HG03521 (cell line): ENCODE measurements around the gene KLF7.
"Not testable (repeated sequence)": the region's sequence is repeated elsewhere in the genome, so short reads cannot be mapped to it uniquely, and the experiment has no call there.

Experiments used
- ATAC-seq: cut with Tn5 transposase; IDR thresholded peaks from one replicate; pipeline ENCODE4 v1.9.1; 2021; ENCODE audit warnings: mild to moderate bottlenecking, moderate library complexity; ENCODE audit not compliant: unreplicated experiment

KLF7 gene

DNA sequence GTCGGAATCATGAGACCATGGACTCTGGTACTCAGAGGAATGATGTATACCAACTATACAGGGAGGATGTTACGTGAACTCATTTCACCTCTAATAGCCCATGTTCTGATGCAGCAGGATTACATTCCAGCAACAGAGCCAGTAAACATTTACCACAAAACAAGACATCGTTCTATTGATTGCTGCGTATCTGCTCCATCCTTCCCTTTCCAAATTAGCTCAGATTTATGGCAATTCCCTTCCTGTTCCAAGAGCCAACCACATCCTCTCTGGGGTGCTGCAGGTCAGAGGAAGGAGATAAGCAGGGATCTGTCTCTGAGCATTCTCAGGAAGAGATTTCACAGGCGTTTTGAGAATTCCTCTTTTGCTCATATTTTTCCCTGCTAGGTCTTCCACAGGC lies 98.3 kb downstream of the KLF7 start:
- no peak for ATAC-seq

DNA sequence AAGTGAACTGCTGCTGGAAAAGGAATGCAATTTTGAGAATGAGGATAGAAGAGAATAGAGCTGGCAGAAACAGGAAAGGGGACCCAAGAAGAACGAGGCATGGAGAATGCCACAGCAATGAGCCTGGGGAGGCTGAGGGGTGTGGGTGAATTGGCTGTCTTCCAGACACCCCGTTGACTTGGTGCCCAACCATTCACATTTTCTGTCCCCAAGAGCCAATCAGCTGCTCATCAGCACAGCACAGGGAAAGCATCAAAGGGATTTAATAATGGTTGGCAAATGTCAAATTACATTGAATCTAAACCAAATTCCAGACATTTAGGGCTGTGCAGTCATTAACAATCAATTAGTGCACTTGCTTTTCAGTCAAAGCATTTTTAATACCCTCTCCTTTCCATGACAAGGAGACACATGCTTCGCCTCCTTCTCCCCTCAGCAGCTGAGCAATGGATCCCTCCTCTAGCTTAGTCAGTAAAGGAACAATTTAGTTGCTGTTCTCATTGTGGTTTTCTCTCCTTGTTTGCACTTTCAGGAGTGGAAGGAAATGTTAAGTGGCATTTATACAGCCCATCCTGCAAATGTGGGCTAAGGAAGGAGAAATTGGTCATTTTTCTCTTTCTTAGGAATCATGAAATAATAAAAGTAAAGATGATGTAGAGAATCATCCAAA lies 98.8 kb downstream of the KLF7 start:
- ATAC-seq: no peak

DNA sequence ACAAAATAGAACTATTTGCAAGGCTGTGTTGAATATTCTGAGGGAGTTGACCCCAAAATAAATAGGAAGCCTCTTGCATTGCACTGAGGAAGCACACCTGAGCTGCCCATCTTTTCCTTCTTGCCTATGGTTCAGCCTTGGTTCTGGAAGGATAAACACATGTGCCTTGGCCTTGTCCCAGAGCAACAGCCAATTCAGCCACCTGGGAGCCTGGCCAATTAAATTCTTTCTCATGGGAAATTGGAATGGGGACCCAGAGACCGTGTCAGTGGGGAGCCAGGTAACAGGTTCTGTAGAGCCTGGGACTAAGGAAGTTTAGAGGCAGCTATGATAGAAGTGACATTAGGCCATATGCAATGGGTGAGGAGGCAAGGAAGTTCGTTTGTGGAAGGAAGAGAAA lies 99.6 kb downstream of the KLF7 start:
- ATAC-seq: no peak

DNA sequence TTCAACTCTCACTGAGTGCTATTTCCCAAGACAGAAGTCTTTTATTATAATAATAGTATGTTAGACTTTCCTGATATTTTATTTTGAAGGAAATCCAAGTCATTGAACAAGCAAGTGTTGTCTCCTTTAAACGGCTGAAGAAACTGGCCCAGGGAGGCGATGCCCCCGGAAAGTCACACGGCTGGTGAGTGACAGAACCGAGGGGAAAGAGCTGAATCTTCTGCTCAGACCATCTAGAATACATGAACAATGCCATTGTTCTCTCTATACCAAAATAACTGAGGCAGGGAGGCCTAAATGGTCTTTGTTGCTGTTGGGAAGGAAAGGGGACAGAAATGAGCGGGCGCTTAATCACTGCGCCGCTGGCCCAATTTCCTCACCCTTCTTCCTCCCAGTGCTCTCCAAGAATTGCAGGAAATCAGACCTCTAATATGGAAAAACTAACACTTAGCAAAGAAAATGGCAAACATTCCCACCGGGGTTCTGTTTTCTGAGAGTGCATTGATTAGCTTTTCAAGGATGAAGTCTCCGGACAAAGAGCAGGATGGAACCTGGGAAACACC lies 101.5 kb downstream of the KLF7 start:
- ATAC-seq: no peak

DNA sequence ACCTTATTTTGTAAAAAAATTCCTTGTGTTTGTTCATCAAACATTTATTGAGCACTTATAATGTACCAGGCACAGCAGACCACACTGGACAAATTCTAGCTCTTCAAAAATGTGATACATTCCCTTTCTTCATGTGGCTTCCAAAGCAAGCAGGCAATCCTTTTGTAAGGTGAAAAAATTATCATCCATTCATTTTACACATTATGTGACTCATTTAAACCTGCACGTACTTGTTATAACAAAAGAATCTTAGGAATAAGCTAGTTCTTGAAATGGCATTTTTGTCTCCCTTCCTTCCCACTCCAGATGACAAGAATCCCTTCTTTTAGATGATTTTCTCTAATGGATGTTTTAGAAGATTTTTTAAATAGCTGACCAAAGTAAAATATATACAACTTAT lies 104.6 kb downstream of the KLF7 start:
- ATAC-seq: no peak

DNA sequence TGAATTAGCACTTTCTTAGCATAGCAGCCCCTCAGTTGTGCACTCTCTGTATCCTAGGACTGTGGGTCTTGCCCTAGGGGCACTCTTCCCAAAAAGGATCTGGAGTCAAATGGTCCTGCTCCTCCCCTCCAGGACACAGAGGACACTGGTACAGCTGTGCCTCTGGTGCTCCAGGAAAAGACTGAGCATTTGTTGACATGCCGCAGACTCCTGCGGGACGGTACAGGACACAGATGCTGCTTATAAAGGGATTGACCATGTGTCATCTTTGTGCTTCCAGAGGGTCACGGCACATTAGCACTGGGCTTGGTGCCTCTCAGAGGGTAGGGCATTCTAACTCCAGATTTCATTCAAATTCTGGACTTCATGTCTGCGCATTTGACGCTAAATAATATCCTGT lies 110.5 kb downstream of the KLF7 start:
- ATAC-seq: no peak

DNA sequence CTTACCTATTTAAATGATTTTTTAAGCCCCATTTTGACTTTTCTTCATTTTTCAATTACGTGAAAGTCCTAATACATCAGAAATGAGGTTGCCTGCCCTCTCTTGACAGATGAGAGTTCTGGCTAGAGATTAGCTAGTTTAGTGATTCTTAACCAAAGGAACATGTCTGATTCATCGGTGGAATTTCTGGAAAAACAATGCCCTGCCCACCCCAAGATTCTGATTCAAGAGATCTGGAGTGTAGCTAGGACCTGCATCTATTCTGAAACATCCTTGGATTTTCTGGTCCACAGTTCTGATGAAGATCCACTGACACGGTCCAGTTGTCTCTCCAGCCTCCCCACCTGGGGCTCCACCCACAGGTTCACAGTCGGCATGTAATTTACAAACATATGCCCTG lies 111.2 kb downstream of the KLF7 start:
- ATAC-seq: no peak

DNA sequence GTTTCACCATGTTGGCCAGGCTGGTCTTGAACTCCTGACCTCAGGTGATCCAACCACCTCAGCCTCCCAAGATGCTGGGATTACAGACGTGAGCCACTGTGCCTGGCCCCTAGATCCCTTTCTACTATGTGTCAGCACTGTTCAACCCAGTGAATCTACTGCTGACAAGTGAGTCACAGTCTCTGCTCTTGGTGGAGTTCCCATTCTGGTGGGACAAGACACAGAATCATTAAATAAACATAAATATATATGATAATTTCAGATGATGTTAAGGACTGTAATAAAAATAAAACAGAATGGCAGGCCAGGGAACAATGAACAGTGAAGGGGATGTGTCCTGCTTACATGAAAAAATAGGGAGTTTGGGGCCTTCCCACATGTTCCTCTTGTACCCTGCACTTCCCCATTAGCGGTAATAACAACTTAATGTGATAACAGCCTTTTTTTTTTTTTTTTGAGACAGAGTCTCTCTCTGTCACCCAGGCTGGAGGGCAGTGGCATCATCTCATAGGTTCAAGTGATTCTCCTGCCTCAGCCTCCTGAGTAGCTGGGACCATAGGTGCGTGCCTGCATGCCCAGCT lies 114.3 kb downstream of the KLF7 start:
- ATAC-seq: no peak

DNA sequence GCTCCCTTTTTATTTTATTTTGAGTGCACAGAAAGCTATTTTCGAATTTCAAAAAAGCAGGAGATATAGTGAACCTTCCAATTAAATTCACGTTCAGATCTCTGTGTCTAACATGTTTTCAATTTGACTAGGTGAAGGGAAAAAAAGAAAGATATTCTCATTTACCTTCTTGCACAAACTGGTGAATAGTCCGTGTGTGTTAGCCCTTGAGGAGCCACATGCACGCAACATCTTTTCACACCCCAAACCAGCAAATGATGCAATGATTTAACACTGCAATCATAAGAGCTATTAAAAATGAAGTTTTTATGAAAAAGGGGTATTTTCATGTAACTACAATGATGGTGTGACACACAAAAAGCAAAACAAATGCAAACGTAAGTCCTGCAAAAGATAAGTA lies 116.6 kb downstream of the KLF7 start:
- no peak for ATAC-seq

DNA sequence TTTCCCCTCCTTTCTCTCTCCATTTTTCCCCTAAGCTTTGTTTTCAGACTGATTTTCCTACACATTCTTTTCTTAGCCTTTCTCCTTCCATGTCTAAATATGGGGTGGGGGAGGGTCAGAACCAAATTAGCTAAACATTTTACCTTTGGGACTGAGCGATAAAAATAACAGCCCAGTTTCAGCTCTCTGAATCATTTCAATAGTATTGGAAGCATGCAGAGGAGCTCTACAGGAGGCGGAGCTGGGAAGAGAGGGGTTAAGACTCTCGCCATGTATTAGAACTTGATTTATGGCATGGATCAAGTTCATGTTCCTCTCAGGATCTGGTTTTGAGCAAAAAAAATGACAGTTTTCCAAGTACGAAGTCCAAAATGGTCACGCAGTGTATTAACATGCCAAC lies 117.3 kb downstream of the KLF7 start:
- ATAC-seq: no peak

DNA sequence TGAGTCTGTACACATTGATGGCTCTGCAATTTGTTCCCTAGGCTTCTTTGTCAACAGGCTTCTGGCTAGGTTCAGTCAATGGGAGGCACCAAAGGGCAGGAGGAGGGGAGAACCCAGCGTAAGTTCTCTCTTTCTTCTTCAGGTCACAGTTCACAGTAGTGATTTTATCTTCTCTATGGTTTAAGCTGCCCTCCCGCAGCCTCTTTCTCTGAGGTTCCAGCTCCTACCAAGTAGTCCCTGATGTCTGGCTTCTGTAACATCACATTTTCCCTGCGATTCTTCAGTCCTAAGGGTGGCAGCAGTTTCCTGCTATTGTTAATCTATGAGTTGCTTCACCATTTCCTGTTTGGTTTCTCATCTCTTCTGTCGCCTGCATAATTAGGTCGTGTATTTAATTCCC lies 119.0 kb downstream of the KLF7 start:
- no peak for ATAC-seq

DNA sequence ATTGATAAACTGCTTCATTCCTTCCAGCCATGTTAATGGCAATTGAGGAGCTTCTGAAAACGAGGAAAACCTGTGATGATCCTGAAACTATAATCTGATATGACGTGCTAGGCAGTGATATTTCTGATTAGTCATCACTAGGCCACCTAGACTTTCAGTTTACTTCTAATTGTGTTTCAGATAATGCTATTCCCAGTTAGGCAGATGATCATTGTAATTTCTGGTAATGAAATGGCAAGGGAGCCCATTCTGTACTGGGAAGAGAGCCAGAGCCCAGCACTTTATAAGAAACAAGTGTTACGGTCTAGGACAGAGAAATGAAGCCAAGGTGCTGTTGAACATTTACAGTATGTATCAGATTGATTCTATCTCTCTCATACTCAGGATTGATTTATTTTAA lies 120.2 kb downstream of the KLF7 start:
- no peak for ATAC-seq

DNA sequence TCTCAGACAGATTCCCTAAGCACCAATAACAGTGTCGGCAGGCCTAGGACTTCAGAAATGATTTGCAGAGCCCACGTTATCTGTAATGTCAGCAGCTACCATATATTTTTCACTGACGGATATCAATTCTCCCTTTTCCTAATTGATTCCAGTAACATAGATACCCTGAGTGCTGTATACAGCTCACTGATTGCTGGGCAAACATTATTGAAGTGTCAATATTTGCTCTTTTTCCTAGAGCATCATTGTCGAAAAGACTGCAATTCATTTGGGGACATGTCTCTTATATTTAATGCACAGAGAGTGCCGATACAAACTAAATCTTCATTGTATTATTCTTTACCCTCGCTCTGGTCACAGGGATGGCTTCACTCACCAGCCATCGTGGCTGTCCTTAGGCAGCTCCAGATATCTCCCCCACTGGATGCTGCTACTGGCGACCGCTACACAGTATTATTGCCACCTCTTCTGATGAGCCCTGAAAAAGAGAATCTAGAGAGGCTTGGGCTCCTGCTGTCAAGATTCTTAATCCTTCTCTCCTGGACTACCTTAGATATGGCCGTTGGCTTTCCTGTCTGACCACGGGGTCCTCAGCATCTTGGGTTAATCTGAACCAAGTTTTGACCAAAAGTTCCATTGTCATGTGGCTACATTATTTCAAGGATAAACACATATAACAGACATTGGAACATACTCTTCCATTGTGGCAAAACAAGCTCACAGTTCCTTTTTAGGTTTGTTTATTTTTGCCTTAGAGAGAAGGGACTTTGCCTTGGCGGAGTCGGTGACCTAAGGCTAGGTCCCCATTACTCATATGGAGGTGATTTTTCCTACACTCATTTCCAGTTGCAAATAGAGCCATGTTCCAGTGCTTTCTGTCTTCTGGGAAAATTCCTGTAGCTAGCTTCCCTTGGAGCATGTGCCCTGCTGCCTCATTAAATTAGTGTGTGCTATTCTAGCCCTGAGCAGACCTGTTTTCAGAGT lies 121.1 kb downstream of the KLF7 start:
- no peak for ATAC-seq

DNA sequence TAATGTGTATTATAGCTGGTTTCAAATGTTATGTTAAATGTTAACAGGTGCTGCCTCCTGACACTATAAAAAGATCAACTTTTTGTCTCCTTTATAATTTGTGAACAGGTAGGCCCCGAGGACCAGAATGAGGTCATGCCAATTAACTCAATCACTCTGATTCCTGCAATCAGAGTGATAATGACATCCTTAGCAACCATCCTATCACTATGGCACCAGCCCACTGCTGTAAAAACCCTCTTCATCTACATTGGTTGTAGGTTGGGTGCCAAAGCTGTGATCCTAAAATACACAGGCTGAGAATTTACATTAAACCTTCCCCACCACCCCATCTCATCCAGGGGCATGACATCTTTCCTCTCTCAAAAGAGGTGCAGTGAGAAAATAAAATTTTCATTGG lies 122.9 kb downstream of the KLF7 start:
- ATAC-seq: no peak

DNA sequence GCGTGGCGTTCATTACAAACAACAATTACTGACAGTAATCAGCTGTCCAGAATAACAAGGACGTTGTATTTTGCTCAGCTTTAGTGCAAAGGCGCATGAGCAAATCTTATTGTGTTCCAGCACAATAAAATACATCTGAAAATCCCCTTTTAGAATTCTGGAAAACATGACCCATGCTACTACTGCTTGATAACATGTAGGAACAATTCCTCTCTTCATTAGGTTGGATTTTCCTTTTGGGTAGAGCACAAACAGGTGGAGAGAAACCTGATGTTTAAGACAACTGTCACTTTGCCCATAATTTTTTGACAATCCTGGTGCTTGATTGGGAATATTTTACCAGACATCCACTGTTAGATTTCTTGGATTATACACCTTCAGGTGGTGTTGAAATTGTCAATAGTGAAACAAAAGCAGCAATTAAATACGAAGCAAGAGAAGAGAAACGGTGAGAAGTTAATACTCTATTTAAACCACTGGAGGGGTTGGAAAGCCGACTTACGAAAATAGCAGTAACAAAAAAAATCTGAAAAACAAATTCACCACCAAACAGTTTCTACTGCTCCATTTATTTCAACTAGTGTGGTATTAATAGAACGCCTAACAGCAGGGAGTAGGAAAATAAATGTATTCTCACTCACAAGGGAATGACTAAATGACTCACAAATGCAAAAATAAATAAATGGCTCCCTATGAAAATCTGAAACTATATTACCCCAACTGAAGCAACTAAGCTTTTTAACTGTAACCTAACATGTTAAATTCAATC lies 123.8 kb downstream of the KLF7 start:
- no peak for ATAC-seq

DNA sequence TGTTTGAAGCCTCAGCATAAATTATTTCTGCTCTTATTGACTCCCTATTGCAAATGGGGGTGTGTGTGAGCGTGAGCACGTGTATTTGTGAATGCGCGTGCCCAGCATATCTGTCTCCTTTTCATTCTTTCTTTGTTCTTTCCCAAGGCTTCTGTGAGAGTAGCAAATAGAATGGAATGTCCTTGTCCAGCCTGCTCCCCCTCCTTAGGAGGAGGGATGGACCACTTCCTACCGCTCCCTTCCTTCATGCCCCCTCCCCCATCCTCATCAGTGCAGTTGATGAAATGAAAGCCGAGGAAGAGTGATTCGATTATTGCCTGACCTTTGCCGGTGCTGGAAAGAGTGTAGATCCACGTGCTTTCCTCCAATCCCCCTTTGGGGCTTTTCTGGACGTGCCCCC lies 124.5 kb downstream of the KLF7 start:
- no peak for ATAC-seq

DNA sequence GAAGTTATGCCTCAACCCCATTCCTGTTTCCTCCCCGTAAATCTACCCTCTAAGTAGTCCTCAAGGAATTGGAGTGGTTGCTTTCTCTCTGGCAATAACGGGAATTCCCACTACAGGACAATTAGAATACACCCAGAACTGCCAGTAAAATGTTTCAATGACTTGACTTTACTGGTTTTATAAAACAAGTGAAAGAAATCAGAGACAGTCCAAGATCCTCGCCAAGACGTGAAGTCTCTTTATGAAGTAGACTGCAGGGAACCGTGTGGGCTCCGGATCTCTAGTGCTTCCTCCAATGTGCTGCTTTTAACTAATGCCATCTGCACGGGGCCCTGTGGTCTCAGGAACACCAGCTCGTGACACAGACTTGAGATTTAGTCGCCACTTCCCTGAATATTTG lies 125.1 kb downstream of the KLF7 start:
- no peak for ATAC-seq

DNA sequence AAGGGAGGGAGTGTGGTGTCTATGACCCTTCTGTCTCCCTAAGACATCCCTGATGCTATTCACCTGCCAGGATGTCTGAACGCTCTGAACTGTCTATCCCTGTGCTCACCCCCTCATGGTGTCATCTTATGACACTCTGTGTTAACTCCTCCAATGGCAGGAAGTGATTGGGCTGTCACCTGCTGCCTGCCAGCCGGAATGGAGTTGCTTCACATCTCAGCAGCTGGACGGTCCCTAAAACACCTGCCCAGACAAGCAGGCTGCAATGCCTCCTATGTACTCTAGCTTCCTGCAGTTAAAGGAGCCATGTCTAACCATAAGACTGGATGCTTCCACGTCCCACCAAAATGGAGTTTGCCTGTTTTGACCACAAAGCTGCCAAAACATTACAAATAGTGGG lies 126.5 kb downstream of the KLF7 start:
- ATAC-seq: no peak

DNA sequence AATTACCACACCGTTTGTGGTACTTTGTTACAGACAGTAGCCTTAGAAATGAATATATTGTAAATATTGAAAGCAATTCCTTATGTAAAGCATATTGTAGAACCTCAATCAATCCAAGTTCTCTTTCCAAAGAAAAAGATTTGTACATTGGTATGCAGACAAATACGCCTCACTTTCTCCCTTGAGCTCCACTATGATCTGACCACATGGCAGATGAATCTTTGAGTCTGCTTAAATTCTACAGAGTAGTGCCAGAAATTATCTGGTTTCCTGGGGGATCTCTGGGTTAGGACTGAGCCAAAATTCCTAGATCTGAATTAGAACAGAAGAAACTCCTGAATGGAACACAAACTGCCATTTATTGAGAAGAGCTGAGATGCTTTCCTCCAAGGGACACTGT lies 127.4 kb downstream of the KLF7 start:
- no peak for ATAC-seq

DNA sequence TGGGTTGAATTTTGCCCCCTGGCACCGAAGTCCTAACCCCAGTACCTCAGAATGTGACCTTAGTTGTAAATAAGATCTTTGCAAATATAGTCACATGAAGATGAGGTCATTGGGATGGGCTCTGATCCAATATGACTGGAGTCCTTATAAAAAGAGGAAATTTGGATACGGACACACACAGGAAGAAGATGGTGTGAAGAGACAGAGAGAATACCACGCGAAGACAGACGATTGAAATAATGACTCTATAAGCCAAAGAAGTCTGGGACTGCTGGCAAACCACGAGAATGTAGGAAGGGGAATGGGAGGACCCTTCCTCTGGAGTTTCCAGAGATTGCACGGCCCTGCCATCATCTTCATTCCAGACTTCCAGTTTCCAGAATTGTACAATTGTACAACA lies 127.9 kb downstream of the KLF7 start:
- no peak for ATAC-seq

DNA sequence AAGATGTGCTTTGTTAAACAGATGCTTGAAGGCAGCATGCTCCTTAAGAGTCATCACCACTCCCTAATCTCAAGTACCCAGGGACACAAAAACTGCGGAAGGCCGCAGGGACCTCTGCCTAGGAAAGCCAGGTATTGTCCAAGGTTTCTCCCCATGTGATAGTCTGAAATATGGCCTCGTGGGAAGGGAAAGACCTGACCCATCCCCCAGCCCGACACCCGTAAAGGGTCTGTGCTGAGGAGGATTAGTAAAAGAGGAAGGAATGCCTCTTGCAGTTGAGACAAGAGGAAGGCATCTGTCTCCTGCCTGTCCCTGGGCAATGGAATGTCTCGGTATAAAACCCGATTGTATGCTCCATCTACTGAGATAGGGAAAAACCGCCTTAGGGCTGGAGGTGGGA lies 128.7 kb downstream of the KLF7 start:
- ATAC-seq: not testable (repeated sequence)
